Skeletal muscle tissue (tissue), 4 donors: ENCODE measurements around the gene NECAB3. TPM values are rescaled to one million over a fixed set of nuclear protein-coding genes. Genes with fewer than 3 reads are reported as not detected.

Experiments
- H3K27ac ChIP-seq: one replicate; pipeline ENCODE4 v1.7.0; 2013; ENCODE audit warnings: mild to moderate bottlenecking, low read depth, low read length, inconsistent platforms
- H3K27me3 ChIP-seq, 3 donors: one replicate each; pipeline ENCODE4 v1.7.0; 2013; ENCODE audit warnings: low read length in 3 of 3; ENCODE audit not compliant: control insufficient read depth in 3 of 3, insufficient read depth in 3 of 3
- H3K36me3 ChIP-seq, 3 donors: one replicate each; pipeline ENCODE4 v1.7.0; 2013; ENCODE audit warnings: low read length in 3 of 3; ENCODE audit not compliant: control insufficient read depth in 3 of 3, insufficient read depth in 3 of 3
- H3K4me1 ChIP-seq, 3 donors: one replicate each; pipeline ENCODE4 v1.7.0; 2013; ENCODE audit warnings: low read length in 3 of 3, mild to moderate bottlenecking in 3 of 3; ENCODE audit not compliant: control insufficient read depth in 3 of 3, insufficient read depth in 3 of 3
- H3K4me3 ChIP-seq, 3 donors: one replicate each; pipeline ENCODE4 v1.7.0; 2013; ENCODE audit warnings: low read length in 3 of 3
- H3K9ac ChIP-seq, 3 donors: one replicate each; pipeline ENCODE4 v1.7.0; 2013; ENCODE audit warnings: low read length in 3 of 3, mild to moderate bottlenecking in 3 of 3, moderate library complexity in 2 of 3, low read depth in 1 of 3
- H3K9me3 ChIP-seq, 3 donors: one replicate each; pipeline ENCODE4 v1.7.0; 2013; ENCODE audit warnings: low read length in 3 of 3; ENCODE audit not compliant: control insufficient read depth in 3 of 3
- total RNA-seq: library from RNA; depleted of rRNA; stranded (reverse); fragments of >200 nt; gene quantifications from one replicate; pipeline ENCODE4 v1.2.3, GENCODE V29; 2014
- donor health status: Osteomylitis.

Gene NECAB3
- total RNA-seq, 1 donor from 2014 or later: 32.4 TPM

GRCh38 chr20:33697129-33697528, 22.9 kb upstream of the NECAB3 start:
- Histone ChIP-seq H3K27me3 (no peaks in the 10 kb centered on the region), H3K27ac (no peak overlapping the region), H3K9ac (no peak overlapping the region), H3K4me3 (no peak overlapping the region), H3K4me1 (peaks cover 0 to 8% (median 5%) of the 10 kb centered on the region in 3 donors), H3K36me3 (no peaks in the 10 kb centered on the region), H3K9me3 (no peaks in the 10 kb centered on the region)

GRCh38 chr20:33696448-33696847, 22.2 kb upstream of the NECAB3 start:
- Histone ChIP-seq H3K4me3 (no peak overlapping the region), H3K9me3 (no peaks in the 10 kb centered on the region), H3K27ac (no peak overlapping the region), H3K27me3 (no peaks in the 10 kb centered on the region), H3K9ac (no peak overlapping the region), H3K36me3 (no peaks in the 10 kb centered on the region), H3K4me1 (peaks cover 0 to 8% (median 5%) of the 10 kb centered on the region in 3 donors)

- H3K9me3 ChIP-seq: no peaks in the 10 kb centered on the region
- H3K4me3 ChIP-seq: no peak overlapping the region
- H3K4me1 ChIP-seq: peaks cover 0 to 8% (median 5%) of the 10 kb centered on the region in 3 donors
- no peaks in the 10 kb centered on the region for H3K27me3 ChIP-seq
- no peak overlapping the region for H3K9ac ChIP-seq
- H3K27ac ChIP-seq: no peak overlapping the region
- no peaks in the 10 kb centered on the region for H3K36me3 ChIP-seq
These were observed 20.4 kb upstream of the NECAB3 start for GRCh38 chr20:33694639-33695012.

GRCh38 chr20:33693741-33694638, 19.8 kb upstream of the NECAB3 start:
- no peak overlapping the region for H3K4me3 ChIP-seq
- H3K4me1 ChIP-seq: peaks cover 0 to 8% (median 5%) of the 10 kb centered on the region in 3 donors
- H3K9ac ChIP-seq: no peak overlapping the region
- no peaks in the 10 kb centered on the region for H3K9me3 ChIP-seq
- H3K36me3 ChIP-seq: no peaks in the 10 kb centered on the region
- H3K27me3 ChIP-seq: no peaks in the 10 kb centered on the region
- no peak overlapping the region for H3K27ac ChIP-seq

GRCh38 chr20:33693289-33693688, 19.1 kb upstream of the NECAB3 start:
- no peaks in the 10 kb centered on the region for H3K36me3 ChIP-seq

GRCh38 chr20:33689973-33690372, 15.7 kb upstream of the NECAB3 start:
- peaks cover 14% of the 10 kb centered on the region in 3 donors for H3K4me1 ChIP-seq
- H3K36me3 ChIP-seq: no peaks in the 10 kb centered on the region
- H3K4me3 ChIP-seq: no peak overlapping the region
- no peaks in the 10 kb centered on the region for H3K9me3 ChIP-seq
- no peaks in the 10 kb centered on the region for H3K27me3 ChIP-seq
- no peak overlapping the region for H3K27ac ChIP-seq
- H3K9ac ChIP-seq: no peak overlapping the region

More at GRCh38 chr20:33693289-33693688, 19.1 kb upstream of the NECAB3 start:
- no peak overlapping the region for H3K4me3 ChIP-seq
- H3K27me3 ChIP-seq: no peaks in the 10 kb centered on the region
- no peak overlapping the region for H3K27ac ChIP-seq
- H3K4me1 ChIP-seq: peaks cover 0 to 8% (median 5%) of the 10 kb centered on the region in 3 donors
- H3K9ac ChIP-seq: no peak overlapping the region
- H3K9me3 ChIP-seq: no peaks in the 10 kb centered on the region

- Histone ChIP-seq H3K36me3 (no peaks in the 10 kb centered on the region), H3K27ac (no peak overlapping the region), H3K9ac (no peak overlapping the region)
These were observed 15.3 kb upstream of the NECAB3 start for GRCh38 chr20:33689493-33689892.

GRCh38 chr20:33688938-33689424, 14.8 kb upstream of the NECAB3 start:
- H3K27me3 ChIP-seq: no peaks in the 10 kb centered on the region
- no peak overlapping the region for H3K9ac ChIP-seq
- no peak overlapping the region for H3K27ac ChIP-seq
- peaks cover 12 to 19% (median 19%) of the 10 kb centered on the region in 3 donors for H3K4me1 ChIP-seq
- H3K36me3 ChIP-seq: no peaks in the 10 kb centered on the region
- H3K9me3 ChIP-seq: no peaks in the 10 kb centered on the region
- no peak overlapping the region for H3K4me3 ChIP-seq

More at GRCh38 chr20:33689493-33689892, 15.3 kb upstream of the NECAB3 start:
- Histone ChIP-seq H3K9me3 (no peaks in the 10 kb centered on the region), H3K4me1 (peaks cover 13 to 19% (median 17%) of the 10 kb centered on the region in 3 donors), H3K4me3 (no peak overlapping the region), H3K27me3 (no peaks in the 10 kb centered on the region)

GRCh38 chr20:33687993-33688937, 14.0 kb upstream of the NECAB3 start:
- H3K4me3 ChIP-seq: no peak overlapping the region
- H3K9me3 ChIP-seq: no peaks in the 10 kb centered on the region
- H3K27ac ChIP-seq: no peak overlapping the region
- H3K27me3 ChIP-seq: no peaks in the 10 kb centered on the region
- H3K36me3 ChIP-seq: no peaks in the 10 kb centered on the region
- no peak overlapping the region for H3K9ac ChIP-seq
- H3K4me1 ChIP-seq: peaks cover 12 to 21% (median 19%) of the 10 kb centered on the region in 3 donors
